ENCODE results near the gene NRBP1. TPM values are rescaled to one million over a fixed set of nuclear protein-coding genes. Genes with fewer than 3 reads are reported as not detected.

NRBP1 gene
- total and polyA plus RNA-seq, 2 experiments from 2014 or later: 114 to 165 TPM

DNA sequence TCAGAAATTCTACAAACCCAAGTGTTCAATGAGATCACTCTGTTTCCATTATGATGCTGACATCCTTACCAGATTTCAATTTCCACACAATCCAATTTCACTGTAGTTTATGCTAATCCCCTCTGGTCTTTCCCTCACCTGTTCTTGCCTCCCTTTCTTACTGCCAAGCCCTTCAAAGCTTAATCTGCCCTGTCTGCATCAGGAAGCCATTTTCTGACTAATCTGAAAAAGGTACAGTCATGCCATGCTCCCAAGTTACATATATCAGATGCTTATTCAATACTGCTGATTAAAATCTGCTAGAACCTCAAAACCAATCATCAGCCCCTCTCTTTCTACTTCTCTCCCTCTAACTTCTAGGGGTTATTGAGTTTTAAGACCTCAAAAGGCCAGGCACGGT lies 22.7 kb downstream of the NRBP1 start:
- WGBS (ENCODE audit: low lambda C conversion rate, missing lambda C conversion rate): 100% methylated on average over 1 of the region's 1 CpG
- no peak for DNase-seq (ENCODE audit: low spot score)

DNA sequence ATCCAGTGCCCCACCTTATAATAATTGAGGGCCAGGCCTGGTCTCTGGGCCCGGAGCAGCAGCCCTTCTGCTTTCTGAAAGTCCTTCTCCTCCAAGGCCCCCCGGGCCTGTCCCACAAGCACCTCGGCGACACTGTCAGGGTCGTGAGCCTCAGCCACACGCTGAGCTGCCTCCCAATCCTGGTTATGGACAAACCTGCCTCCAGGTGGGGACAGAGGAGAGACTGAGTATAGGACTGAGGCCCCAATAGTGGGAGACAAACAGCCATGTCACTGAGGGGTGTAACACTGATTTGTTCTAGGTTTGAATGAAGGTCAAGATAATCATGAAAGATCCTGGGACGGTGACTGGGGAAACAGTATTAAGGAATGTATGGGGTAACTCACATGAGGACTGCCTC lies 25.5 kb downstream of the NRBP1 start:
- Histone ChIP-seq H3K36me3 (replicated peaks; ENCODE audit: insufficient read depth, low read depth) (no peaks in the 10 kb centered on the region), H3K27me3 (no peaks in the 10 kb centered on the region), H3K79me2 (no peaks in the 10 kb centered on the region), H3K4me1 (ENCODE audit: insufficient read depth) (no peaks in the 10 kb centered on the region), H3K9me3 (ENCODE audit: low read depth) (no peaks in the 10 kb centered on the region), H3K9me2 (replicated peaks; ENCODE audit: insufficient read depth) (no peaks in the 10 kb centered on the region), H3K27ac (no peak overlapping the region), H3K4me3 (no peak overlapping the region), H4K20me1 (ENCODE audit: insufficient read depth, poor library complexity, severe bottlenecking) (no peaks in the 10 kb centered on the region), H3K4me2 (no peak overlapping the region), H2AFZ (no peak overlapping the region)
- 91% methylated on average over 7 of the region's 7 CpGs for WGBS (ENCODE audit: low lambda C conversion rate, missing lambda C conversion rate)
- no peak for DNase-seq (ENCODE audit: low spot score)
- TF ChIP-seq, protein P1, sequence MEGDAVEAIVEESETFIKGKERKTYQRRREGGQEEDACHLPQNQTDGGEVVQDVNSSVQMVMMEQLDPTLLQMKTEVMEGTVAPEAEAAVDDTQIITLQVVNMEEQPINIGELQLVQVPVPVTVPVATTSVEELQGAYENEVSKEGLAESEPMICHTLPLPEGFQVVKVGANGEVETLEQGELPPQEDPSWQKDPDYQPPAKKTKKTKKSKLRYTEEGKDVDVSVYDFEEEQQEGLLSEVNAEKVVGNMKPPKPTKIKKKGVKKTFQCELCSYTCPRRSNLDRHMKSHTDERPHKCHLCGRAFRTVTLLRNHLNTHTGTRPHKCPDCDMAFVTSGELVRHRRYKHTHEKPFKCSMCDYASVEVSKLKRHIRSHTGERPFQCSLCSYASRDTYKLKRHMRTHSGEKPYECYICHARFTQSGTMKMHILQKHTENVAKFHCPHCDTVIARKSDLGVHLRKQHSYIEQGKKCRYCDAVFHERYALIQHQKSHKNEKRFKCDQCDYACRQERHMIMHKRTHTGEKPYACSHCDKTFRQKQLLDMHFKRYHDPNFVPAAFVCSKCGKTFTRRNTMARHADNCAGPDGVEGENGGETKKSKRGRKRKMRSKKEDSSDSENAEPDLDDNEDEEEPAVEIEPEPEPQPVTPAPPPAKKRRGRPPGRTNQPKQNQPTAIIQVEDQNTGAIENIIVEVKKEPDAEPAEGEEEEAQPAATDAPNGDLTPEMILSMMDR (IDR thresholded peaks at IDR 0.05; ENCODE audit: poor library complexity): no peak
- TF ChIP-seq EZH2phosphoT487 (IDR thresholded peaks at IDR 0.05; ENCODE audit: low read depth, severe bottlenecking, unreplicated experiment): no peak
- TF ChIP-seq EZH2 (IDR thresholded peaks at IDR 0.05; ENCODE audit: borderline replicate concordance): no peak

More for the DNA sequence above, 22.7 kb downstream of the NRBP1 start:
- H3K27me3 ChIP-seq: no peaks in the 10 kb centered on the region
- H3K4me2 ChIP-seq: no peak overlapping the region
- no peak overlapping the region for H2AFZ ChIP-seq
- TF ChIP-seq, protein P1 (IDR thresholded peaks at IDR 0.05; ENCODE audit: poor library complexity): no peak
- no peaks in the 10 kb centered on the region for H4K20me1 ChIP-seq (ENCODE audit: insufficient read depth, poor library complexity, severe bottlenecking)
- no peaks in the 10 kb centered on the region for H3K79me2 ChIP-seq
- no peaks in the 10 kb centered on the region for H3K4me1 ChIP-seq (ENCODE audit: insufficient read depth)
- no peaks in the 10 kb centered on the region for H3K9me3 ChIP-seq (ENCODE audit: low read depth)
- H3K4me3 ChIP-seq: no peak overlapping the region
- no peaks in the 10 kb centered on the region for H3K9me2 ChIP-seq (replicated peaks; ENCODE audit: insufficient read depth)
- H3K36me3 ChIP-seq (replicated peaks; ENCODE audit: insufficient read depth, low read depth): no peaks in the 10 kb centered on the region
- H3K27ac ChIP-seq: no peak overlapping the region

DNA sequence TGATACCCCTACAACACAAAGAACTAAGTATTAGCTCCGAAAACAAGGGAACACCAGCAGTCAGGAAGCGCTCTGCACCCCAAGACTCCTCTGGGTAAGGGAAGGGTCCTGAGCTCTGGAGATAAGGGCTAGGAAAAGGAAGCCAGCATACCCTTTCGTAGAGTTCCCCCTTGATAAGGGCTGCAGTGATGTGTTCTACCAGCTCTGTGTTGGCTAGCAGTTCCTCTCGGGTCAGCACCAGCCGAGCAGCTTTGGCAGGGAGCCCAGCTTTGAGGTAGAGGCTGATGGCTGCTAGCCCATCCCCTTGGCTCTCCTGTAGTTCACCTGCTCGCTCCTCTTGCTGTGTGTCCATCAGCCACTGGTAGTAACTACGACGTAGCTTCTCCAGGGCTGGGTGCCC lies 32.7 kb downstream of the NRBP1 start:
- Histone ChIP-seq H2AFZ (no peak overlapping the region), H3K79me2 (no peaks in the 10 kb centered on the region), H3K27ac (no peak overlapping the region), H3K9me3 (ENCODE audit: low read depth) (no peaks in the 10 kb centered on the region), H3K4me3 (no peak overlapping the region), H3K4me1 (ENCODE audit: insufficient read depth) (no peaks in the 10 kb centered on the region), H4K20me1 (ENCODE audit: insufficient read depth, poor library complexity, severe bottlenecking) (no peaks in the 10 kb centered on the region), H3K4me2 (no peak overlapping the region), H3K9me2 (replicated peaks; ENCODE audit: insufficient read depth) (no peaks in the 10 kb centered on the region), H3K36me3 (replicated peaks; ENCODE audit: insufficient read depth, low read depth) (no peaks in the 10 kb centered on the region), H3K27me3 (no peaks in the 10 kb centered on the region)
- TF ChIP-seq EZH2phosphoT487 (IDR thresholded peaks at IDR 0.05; ENCODE audit: low read depth, severe bottlenecking, unreplicated experiment) (no peak), EZH2 (IDR thresholded peaks at IDR 0.05; ENCODE audit: borderline replicate concordance) (no peak)
- TF ChIP-seq, protein P1 (IDR thresholded peaks at IDR 0.05; ENCODE audit: poor library complexity): no peak
- 90% methylated on average over 8 of the region's 8 CpGs for WGBS (ENCODE audit: low lambda C conversion rate, missing lambda C conversion rate)
- no peak for DNase-seq (ENCODE audit: low spot score)

DNA sequence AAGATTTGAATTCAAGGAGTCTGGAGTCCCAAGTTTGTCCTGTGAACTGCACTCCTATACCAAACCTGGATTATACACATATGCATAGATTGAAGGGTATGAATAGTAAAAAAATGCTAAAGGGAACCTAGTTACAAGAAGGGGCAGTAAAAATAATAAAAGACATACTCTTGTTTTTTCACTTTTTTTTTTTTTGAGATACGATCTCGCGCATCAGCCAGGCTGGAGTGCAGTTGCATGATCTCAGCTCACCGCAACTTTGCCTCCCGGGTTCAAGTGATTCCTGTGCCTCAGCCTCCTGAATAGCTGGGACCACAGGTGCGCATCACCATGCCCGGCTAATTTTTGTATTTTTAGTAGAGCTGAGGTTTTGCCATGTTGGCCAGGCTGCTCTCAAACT lies 36.0 kb downstream of the NRBP1 start:
- no peak for DNase-seq (ENCODE audit: low spot score)
- no peaks in the 10 kb centered on the region for H3K9me2 ChIP-seq (replicated peaks; ENCODE audit: insufficient read depth)
- H3K4me2 ChIP-seq: no peak overlapping the region
- H3K9me3 ChIP-seq (ENCODE audit: low read depth): no peaks in the 10 kb centered on the region
- H3K4me3 ChIP-seq: no peak overlapping the region
- TF ChIP-seq EZH2 (IDR thresholded peaks at IDR 0.05; ENCODE audit: borderline replicate concordance) (no peak), EZH2phosphoT487 (IDR thresholded peaks at IDR 0.05; ENCODE audit: low read depth, severe bottlenecking, unreplicated experiment) (no peak)
- TF ChIP-seq, protein P1 (IDR thresholded peaks at IDR 0.05; ENCODE audit: poor library complexity): no peak
- H3K36me3 ChIP-seq (replicated peaks; ENCODE audit: insufficient read depth, low read depth): no peaks in the 10 kb centered on the region
- H4K20me1 ChIP-seq (ENCODE audit: insufficient read depth, poor library complexity, severe bottlenecking): no peaks in the 10 kb centered on the region
- H3K79me2 ChIP-seq: no peaks in the 10 kb centered on the region
- no peak overlapping the region for H3K27ac ChIP-seq
- no peak overlapping the region for H2AFZ ChIP-seq
- no peaks in the 10 kb centered on the region for H3K27me3 ChIP-seq
- no peaks in the 10 kb centered on the region for H3K4me1 ChIP-seq (ENCODE audit: insufficient read depth)
- 100% methylated on average over 7 of the region's 7 CpGs for WGBS (ENCODE audit: low lambda C conversion rate, missing lambda C conversion rate)
